ENCODE measurements around the gene CYP3A5.

Gene CYP3A5

GRCh38 chr7:99615989-99616358, 63.8 kb downstream of the CYP3A5 start:
- DNase-seq (ENCODE audit: low read depth in 2 of 2) = no peak

DNA sequence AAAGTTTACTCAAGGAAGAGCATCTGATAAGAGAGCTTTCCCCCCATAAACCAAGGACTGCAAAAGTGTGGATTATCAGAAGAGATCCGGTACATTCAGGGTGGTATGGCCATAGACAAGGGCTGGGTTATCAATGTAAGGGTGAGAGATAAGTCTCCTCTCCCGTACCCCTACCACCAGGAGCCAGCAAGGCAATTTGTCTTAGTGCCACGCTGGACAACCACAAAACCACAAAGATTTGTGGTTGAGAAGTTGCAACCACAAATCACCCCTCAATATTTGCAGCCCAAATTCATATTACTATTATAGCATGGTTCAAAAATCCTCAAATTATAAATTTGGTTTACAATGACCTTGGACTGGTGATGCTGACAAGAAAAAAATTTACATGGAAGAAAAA, 65.3 kb downstream of the CYP3A5 start:
- DNase-seq (ENCODE audit: low read depth in 2 of 2) = no peak

- no peak for DNase-seq (ENCODE audit: low read depth in 2 of 2)
Observed at GRCh38 chr7:99607548-99607947, 72.2 kb downstream of the CYP3A5 start.

DNA sequence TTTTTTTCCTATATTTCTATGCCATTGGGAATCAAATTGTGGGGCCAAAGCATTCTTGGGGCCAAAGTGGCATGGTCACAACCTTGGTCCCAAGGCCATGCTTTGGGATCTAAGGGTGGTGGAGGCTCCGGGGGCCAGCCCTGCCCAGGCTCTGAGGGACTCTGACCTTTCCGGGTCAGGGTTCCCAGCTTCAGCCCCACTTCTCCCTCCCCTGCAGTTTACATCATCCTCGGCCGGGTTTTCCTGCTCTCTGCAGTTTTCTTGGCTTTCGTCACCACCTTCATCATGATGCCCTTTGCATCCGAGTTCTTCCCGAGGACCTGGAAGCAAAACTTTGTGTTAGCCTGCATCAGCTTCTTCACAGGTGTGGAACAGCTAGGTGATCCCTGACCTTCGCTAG, 73.3 kb downstream of the CYP3A5 start:
- no peak for DNase-seq (ENCODE audit: low read depth in 2 of 2)

GRCh38 chr7:99605527-99605926, 74.3 kb downstream of the CYP3A5 start:
- DNase-seq (ENCODE audit: low read depth in 2 of 2) = no peak

DNA sequence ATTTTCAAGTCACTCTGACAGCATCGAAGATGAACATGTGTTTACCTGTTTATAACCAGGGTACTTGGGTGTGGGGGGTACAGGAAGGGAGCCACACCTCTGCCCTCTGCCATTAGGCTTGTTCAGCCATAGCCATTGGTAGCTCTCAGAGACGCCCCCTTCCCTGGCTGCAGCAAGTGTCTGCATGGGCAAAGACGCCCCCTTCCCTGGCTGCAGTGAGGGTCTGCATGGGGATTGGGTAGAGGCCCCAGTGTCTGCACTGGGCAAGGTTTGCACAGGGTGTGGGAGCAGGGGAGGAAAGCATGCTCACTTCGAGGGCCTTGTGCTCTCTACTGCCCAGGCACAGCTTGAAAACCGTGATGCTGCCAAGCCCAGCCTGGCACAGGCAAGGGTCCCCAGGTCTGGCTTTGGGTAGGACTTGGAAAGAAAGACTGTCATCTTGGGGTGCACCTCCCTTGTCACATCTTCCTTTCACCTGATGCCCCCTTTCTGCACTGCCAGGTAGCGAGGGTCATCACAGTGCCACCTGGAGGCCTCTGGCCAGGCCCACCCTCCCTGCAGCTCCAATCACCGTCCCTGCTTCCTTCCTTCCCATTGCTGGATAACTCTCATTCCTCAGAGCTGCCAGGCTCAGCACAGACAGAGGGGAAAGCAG, 78.0 kb downstream of the CYP3A5 start:
- DNase-seq (ENCODE audit: low read depth in 2 of 2) = no peak

DNA sequence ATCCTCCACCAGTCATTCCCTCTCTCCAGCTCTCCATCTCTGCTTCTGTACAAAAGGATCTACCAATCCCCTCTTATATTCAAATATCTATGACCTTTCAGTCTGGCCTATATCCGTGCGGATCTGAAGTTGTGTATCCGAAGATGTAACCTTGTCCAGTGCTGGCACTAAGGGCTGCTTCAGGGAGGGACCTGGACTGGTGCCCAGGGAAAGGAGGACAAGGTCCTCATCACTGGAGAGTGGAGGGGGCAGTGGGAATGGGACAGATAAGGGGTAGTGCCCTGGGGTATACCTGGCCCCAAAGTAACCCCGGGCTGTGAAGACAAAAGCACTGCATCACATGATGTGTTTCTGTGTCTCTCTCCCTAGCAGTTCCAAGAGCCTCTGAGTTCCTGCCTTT, 80.0 kb downstream of the CYP3A5 start:
- DNase-seq (ENCODE audit: low read depth in 2 of 2) = no peak

All from stimulated activated CD4-positive, alpha-beta T cell treated with anti-CD3 and anti-CD28 coated beads, Interleukin-15, amount 100 ng/mL, for 48 hours (primary cell).